ENCODE results near the gene PRRT1B.
"Not testable (repeated sequence)": the region's sequence is repeated elsewhere in the genome, so short reads cannot be mapped to it uniquely, and the experiment has no call there.

Gene PRRT1B

DNA sequence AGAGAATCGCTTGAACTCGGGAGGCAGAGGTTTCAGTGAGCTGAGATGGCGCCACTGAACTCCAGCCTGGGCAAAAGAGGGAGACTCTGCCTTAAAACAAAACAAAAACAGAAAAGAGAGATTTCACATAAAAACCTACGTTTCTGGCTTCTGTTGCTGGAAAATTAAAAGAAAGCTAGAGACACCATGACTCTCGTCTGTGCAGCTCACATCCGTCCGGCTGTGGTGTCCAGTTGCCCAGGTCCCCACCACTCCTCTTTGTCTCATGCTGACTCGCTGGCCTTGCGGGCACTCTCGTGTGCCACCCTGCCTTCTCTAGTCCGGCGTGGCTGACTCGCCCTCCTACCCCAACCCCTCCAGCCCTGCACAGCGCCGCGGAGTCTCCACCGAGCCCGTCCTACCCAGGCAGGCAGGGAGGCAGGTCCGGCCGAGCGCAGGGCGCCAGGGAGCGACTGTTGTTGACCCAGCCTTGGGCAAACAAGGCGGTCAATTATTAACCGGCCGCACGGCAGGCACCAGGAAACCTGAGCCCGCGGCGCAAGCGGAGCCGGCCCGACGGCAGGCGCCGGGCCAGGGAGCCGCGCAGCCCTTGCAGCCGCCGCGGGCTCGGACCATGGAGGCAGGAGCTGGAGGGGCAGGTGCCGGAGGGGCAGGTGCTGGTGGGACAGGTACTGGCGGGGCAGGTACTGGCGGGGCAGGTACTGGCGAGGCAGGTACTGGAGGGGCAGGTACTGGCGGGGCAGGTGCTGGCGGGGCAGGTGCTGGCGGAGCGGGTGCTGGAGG lies at the start of gene PRRT1B:
PRRT1B (plus strand) TSS at position 521 of the 783 bp plus-strand sequence; CDS start at position 614, 93 bp downstream.
- no peak for DNase-seq

DNA sequence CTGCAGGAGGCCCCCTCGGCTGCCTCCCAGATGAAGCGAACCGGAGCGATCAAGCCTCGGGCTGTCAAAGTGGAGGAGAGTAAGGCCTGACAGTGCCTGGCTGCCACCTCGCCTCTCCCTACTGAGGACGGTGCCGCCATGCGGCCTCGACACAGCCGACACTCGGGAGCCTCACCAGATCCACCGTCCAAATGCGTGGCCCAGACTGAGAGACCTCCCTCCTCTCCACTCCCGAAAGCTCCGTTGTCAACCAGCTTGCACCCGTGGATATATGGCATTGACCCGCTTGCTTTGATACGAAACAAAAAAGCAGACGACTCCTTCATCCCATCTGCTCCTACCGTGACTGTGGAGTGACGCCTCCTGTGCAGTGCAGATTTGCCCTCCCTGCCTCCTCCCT lies 49.5 kb upstream of the PRRT1B start:
- DNase-seq, result no peak

DNA sequence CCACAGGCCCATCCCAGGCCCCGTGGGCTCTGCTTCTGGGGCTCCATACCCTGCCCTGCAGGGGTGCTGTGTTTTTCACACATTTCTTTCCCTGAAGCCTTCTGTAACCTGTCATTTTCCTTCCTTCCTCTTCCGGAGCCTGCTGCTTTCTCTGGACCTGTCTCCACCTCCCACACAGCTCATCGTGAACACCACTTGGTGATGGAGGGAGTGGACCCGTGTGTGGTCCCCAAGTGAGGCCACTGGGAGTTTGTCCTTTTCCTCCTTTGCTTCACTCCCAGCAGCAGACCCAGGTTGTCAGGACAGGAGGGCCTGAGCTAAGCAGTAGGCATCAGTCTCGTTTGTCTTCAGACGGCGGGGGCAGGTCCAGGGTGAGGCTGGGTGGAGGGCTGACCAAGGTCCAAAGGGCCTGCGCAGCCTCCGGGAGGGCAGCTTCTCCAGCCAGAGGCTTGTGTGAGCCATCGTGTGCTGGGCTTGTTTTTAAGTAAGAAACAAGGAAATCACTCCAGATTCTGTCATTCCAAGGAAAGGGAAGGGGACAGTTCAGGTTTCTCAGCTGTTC lies 48.4 kb upstream of the PRRT1B start:
- DNase-seq, result no peak

DNA sequence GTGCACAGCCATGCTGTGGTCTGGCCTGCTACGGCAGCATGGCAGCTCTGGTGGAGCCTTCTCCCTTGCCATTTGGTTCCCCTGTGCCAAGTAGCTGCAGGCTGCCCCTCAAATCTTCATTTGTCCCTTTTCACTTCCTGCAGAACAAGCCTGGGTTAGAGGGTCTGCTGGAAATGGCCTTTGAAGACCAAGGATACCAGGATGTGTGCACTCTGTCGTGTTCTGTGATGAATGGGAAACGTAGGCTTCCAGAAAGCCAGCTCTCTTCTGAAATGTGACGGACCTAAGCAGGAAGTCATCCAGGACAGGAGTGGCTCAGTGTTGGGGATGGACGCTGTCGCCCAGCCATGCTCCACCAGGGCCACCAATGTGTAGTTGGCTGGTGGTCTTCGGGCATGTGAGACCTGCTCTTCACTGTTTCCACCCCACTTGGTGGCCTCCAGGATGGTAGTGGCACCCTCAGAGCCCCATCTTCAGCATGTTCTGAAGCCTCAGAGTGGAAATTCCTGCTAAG lies 46.0 kb upstream of the PRRT1B start:
- no peak for DNase-seq

DNA sequence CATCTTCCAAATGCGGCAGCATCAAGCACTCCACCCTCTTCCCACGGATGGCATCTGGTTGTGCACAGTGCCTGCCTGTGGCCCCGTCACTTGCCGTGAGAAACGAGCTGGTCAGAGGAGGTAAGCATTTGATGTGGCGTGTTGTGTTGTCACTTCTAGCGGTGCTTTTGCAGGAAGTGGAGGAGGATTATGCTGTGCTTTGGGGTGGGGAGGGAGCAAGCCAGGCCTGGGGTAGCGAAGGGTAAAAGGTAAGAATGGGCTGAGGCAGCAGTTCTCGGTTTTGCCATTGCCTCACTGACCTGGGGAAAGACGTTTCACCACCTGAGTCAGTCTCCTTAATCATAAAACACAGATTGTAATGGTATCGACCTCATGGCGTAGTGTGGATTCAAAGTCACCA lies 44.9 kb upstream of the PRRT1B start:
- DNase-seq, result peak; percentile 82

DNA sequence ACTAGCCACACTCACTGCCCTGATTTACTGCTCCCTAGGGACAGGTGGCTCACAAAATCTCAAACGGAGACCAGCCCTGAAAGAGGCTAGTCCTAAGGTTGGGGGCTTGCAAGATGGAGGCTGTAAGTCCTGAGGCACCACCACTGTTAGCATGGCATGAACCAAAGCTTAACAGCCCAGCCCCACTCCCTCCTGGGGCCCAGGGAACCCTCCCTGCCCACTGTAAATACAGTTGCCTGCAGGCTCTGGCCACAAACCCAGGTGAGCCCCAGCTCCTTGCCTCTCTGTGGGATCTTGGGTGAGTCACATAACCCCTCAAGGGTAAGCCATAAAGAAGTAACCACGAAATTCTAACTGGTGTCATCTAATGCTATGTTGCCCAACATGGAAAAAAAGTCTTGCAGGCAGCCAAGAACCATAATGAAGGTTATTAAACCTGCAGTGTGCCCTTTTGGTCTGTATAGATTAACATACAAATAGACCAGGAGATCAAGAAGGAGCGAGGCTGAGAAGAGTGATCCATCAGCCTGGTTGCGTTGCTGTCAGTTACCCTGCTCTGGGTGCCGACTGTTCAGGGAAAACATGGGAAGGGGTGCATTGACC lies 44.3 kb upstream of the PRRT1B start:
- DNase-seq, result peak; percentile 47

DNA sequence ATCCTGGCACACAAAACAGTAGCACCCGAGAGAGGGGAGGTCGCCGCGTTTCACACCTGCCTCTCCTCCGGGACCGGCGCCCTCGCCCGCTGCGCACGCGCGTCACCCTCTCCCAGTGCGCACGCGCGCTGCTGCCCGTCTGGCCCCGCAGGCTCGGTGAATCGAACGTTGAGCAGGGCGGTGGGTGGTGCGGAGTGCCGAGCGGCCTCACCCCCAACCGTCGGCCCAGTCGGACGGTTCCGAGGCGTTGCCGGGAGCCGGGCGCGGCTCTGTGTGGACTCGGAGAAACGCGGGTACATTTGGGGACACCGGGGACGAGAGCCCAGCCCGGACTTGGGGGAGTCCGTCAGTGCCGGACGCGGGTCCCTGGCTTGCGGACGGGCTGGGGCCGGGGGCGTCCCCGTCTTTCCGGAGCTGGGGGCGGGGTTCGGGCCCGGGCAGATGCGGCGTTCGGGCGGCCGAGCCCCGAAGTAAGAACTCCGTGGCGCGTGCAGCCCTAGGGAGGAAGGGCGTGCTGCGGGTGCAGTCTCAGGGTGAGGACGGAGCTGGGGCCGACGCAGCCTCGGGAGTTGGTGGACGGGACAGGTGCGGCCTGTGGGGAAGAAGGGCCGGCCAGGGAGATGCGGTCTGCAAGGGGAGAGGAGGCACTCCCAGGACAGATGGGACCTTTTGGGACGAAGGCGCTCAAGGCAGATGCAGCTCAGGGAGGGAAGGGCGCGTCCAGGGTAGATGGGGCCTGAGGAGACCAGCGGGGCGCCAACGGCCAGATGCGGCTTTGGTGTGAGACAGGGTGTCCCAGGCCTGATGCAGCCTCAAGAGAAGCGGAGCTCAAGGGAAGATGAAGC lies 42.3 kb upstream of the PRRT1B start, which contains the start of gene POMT1:
POMT1 (plus strand) TSS at position 138 of the 845 bp plus-strand sequence. CDS start 1,301 bp downstream, outside the sequence.
- peak; percentile 92 for DNase-seq

DNA sequence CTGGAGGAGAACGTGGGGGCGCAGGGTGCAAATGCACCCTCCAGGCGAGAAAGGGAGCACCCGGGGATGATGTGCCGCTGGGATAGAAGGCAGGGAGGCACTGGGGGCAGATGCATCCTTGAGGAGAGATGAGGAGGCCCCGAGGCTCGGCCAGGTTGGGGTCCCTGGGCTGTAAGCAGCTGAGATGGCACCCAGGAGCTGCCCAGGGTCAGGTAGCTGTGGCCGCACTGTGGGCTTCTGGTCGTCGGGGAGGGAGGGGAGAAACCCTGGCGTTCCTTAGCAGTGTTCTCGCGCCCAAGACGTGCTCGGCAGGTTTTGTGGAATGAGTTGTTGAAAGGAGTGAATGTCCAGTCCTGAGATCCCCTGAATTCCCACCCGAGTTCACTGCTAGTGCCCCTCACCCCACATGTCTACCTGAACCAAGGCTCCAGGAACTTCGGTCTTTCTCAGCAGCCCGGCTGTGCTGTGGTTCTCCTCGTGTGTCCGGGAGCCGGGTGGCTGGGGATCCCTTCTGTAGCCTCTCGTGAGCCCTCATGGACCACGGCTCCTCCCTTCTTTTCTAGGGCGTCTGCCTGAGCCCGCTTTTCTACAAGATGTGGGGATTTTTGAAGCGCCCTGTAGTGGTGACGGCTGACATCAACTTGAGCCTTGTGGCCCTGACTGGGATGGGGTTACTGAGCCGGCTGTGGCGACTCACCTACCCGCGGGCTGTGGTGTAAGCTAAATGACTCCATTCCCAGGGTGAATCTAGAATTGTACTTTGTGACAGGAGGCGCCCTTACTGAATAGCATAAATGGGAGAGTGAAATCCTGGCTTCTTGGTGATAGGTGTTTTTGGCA lies 41.5 kb upstream of the PRRT1B start:
- peak; percentile 60 for DNase-seq

DNA sequence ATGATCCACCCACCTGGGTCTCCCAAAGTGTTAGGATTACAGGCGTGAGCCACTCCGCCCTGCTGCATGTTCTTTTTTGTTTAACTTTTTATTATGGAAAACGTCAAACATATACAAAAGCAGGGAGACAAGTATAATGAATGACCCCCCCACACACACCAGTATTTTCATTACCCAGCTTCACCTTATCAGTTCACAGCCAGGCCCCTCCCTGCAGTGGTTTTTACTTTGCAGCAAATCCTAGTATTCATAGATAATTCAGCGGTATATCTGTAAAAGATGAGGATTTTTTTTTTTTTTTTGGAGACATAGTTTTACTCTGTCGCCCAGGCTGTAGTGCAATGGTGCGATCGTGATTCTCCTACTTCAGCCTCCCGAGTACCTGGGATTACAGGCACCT lies 40.3 kb upstream of the PRRT1B start:
- DNase-seq, result no peak

DNA sequence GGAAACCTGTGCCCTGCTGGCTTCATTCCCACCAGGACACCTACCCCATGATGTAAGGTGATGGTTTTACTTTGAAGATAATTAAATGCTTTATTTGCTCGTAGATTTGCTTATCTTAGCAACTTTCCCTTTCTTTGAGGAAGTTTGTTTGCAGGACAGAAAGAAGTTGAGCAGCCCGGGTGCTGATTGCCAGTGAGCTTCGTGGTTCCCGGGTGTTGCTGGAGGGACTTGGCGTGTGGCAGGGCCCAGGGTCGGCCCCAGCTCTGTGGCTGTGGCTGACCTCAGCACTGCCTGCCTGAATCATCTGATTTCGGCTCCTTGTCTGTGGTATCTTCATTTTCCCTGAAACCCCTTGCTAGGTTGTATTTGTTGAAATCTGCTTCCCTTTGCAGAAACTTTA lies 33.9 kb upstream of the PRRT1B start:
- DNase-seq, result no peak

DNA sequence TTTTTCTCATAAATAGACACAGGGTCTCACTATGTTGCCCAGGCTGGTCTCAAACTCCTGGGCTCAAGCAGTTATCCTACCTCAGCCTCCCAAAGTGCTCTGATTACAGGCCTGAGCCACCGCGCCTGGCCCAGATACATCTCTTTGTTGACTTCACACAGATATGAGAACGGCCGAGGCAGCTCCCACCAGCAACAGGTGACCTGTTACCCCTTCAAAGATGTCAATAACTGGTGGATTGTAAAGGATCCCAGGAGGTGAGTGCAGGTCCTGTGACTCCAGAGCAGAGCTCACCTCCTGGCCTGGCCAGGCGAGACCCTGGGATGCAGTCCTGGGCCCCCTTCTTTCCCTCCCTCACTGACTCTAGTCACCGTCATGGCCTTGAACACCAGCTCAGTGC lies 33.4 kb upstream of the PRRT1B start:
- DNase-seq, result no peak

DNA sequence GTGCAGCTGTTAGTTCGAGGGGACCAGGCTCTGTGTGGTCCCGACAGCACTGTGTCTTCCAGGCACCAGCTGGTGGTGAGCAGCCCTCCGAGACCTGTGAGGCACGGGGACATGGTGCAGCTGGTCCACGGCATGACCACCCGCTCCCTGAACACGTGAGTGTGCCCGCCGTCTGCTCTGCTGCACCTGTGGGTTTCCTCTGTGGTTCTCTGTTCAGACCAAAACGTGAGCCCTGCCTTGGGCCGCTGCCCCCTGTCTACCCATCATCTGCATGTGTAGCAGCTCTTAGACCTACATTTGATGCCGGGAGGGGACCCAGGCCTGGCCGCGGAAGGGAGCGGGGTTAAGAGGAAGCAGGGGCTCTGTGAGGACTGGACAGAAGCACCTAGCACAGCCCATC lies 32.1 kb upstream of the PRRT1B start:
- no peak for DNase-seq

DNA sequence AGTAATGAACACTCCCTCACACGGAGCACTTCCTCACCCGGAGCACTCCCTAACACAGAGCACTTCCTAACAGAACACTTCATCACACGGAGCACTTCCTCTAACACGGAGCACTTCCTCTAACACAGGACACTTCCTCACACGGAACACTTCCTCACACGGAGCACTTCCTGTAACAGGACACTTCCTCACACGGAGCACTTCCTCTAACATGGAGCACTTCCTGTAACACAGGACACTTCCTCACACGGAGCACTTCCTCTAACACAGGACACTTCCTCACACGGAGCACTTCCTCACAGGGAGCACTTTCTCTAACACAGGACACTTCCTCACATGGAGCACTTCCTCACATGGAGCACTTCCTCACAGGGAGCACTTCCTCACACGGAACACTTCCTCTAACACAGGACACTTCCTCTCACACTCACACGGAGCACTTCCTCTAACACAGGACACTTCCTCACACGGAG lies 29.7 kb upstream of the PRRT1B start:
- DNase-seq, result not testable (repeated sequence)

DNA sequence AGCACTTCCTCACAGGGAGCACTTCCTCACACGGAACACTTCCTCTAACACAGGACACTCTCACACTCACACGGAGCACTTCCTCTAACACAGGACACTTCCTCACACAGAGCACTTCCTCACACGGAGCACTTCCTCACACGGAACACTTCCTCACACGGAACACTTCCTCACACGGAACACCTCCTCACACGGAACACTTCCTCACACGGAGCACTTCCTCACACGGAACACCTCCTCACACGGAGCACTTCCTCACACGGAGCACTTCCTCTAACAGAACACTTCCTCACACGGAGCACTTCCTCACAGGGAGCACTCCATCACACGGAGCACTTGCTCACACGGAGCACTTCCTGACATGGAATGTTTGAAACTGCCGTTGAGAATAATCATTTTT lies 29.2 kb upstream of the PRRT1B start:
- no peak for DNase-seq

DNA sequence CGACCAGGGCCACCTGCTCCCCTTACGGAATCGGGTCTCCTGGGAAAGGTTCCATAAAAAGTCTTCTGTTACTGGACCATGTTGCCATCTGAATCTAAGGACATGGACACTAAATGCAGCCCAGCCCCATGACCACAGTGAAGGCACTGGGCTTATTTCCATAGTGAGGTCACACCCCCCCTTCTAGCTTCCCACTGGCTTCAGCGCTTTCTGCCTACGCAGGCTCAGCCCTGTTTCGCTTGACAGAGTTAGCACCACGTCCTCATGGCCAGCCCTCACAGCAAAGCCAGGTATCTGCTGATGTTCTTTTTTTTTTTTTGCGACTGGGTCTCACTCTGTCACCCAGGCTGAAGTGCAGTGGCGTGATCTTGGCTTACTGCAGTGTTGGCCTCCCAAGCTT lies 28.4 kb upstream of the PRRT1B start:
- DNase-seq, result no peak

DNA sequence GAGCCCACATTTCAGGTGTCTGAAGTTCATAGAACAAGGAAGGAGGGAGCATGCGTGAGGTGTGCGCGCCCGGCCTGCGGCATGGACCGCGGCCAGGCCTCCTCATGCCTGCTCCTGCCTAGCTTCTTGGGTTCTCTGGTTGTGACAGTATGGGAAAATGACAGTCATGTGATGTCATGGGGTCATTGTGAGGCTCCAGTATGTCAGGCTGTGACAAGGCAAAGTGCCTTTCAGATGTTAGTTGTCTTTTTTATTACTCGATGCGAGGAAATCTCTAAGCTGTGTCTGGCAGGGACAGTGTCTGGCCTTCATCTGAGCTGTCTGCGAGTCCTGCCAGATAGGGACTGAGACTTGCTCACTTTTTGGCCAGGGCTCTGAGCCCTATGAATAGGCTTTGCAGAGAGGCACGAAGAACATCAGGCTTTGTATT lies 27.5 kb upstream of the PRRT1B start:
- no peak for DNase-seq

DNA sequence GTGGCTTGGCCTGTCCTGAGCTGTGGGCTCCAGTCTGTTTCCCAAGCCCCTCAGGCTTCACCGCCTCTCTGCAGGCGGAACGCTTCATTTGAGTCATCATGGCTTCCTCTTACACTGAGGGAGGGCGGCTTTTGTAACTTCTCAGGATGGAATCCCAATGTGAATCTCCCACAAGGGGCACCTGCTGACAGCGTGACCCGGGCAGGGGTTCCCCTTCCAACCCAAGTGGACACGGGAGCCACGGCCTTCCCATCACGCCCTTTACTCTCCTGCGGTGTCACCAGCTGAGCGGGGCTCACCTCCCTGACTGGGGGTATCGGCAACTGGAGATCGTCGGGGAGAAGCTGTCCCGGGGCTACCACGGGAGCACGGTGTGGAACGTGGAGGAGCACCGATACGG lies 26.8 kb upstream of the PRRT1B start:
- no peak for DNase-seq

DNA sequence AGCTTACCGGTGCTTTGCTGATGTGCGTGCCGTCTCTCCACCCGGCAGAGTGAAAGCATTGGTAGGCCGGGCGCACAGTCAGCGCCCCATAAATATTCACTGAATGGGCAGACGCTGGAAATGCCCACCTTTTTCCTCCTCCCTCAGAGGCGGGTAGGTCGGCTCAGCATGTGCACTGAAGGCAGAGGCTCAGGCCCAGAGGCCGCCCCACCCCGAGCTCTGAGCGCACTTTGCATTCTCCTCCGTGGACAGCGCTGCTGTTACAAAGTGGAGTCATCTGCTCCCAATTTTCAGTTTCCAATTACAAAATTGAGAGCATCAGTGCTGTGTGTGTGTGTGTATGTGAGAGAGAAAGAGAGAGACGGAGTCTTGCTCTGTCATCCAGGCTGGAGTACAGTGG lies 24.8 kb upstream of the PRRT1B start:
- DNase-seq, result no peak

DNA sequence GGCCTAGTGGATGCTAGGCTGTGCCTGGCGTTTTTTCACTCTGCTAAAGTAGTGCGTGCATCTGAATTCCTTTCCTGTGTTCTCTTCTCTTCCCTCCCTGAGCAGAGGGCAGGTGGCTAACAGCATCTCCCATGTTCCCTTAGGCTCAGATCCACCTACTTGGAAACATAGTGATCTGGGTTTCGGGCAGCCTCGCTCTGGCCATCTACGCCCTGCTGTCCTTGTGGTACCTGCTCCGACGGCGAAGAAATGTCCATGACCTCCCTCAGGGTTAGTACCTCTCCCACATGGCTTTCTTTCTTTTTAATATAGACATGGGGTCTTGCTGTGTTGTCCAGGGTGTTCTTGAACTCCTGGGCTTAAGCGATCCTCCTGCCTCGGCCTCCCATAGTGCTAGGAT lies 24.1 kb upstream of the PRRT1B start:
- DNase-seq, result no peak

DNA sequence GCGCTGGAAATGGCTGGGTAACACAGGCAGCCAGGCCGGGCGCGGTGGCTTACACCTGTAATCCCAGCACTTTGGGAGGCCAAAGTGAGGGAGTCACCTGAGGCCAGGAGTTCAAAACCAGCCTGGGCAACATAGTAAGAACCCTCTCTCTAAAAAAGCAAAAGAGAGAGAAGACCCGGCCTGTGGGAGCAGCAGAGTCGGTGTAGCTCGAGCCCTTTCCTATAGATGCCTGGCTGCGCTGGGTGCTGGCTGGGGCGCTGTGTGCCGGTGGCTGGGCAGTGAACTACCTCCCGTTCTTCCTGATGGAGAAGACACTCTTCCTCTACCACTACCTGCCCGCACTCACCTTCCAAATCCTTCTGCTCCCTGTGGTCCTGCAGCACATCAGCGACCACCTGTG lies 23.5 kb upstream of the PRRT1B start:
- DNase-seq, result no peak

DNA sequence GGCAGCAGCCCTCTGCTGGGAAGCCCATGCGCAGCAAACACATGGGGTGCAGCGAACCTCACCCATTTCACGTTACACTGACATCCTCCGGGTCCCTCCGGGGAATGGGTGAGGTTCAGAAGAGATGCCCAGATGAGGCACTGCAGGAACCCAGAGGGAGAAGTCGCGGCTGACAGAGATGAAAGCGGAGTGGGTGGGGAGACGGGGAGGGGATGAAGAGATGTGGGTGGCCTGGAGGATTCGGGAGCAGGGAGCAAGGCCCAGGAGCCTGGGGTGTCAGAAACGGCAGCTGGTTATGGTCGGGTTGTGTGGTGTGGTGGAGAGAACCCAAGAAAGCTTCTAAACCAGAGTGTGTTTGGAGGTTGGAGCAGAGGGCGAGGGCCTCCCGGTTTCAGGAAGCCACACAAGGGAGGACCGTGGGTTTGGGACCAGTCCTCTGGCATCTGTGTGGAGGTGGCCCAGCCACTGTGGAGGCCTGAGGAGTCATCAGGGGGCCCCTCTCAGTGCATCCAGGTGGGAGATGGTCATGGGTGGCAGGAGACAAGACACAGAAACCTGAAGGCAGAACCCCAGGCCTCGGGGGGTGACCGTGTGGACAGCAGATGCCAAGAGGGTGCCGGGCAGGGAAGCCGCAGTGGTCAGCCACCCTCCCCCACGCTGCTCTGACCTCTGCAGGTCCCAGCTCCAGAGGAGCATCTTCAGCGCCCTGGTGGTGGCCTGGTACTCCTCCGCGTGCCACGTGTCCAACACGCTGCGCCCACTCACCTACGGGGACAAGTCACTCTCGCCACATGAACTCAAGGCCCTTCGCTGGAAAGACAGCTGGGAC lies 22.9 kb upstream of the PRRT1B start:
- DNase-seq, result no peak
